Upper lobe of left lung (tissue), 4 donors: Measurements from ENCODE around the gene KCNJ6.

Experiments used
- CTCF ChIP-seq, 6 experiments: fragments of 450-650 bp in 4 of 6; fragments of 200-600 bp in 2 of 6; sonication (generic) in 2 of 6; IDR thresholded peaks; one replicate each; pipeline ENCODE4 v1.5.1; 2016 to 2019; ENCODE audit warnings: antibody characterized with exemption in 6 of 6
- EP300 ChIP-seq, 4 donors: sonication (generic); formaldehyde crosslinking; IDR thresholded peaks; one replicate each; pipeline ENCODE4 v1.5.1; 2017; ENCODE audit warnings: antibody characterized with exemption in 4 of 4, control low read depth in 2 of 4
- POLR2A ChIP-seq, 4 donors: fragments of 450-650 bp; IDR thresholded peaks; one replicate each; pipeline ENCODE4 v1.5.1; 2016 to 2017; ENCODE audit warnings: antibody characterized with exemption in 4 of 4, mild to moderate bottlenecking in 2 of 4

GRCh38 chr21:37606549-37606948 is 309.7 kb downstream of the KCNJ6 start:
- TF ChIP-seq CTCF (IDR thresholded peaks at IDR 0.05) = no peak
- no peak for TF ChIP-seq POLR2A (IDR thresholded peaks at IDR 0.05)
- no peak for TF ChIP-seq EP300 (IDR thresholded peaks at IDR 0.05)
